Upper lobe of right lung (tissue), 1 donor: ENCODE results near the gene RAMP1. TPM values are rescaled to one million over a fixed set of nuclear protein-coding genes. Genes with fewer than 3 reads are reported as not detected.

Experiments used
- ATAC-seq: fragments of 200-7000 bp; cut with Tn5 transposase; one replicate; pipeline ENCODE4 v1.9.1; 2020; ENCODE audit warnings: mild to moderate bottlenecking, moderate library complexity
- DNase-seq: peaks from one replicate; pipeline ENCODE4 v3.0.0-alpha.2; 2020
- H3K27ac ChIP-seq: fragments of 200-600 bp; one replicate; pipeline ENCODE4 v1.8.0; 2022
- H3K27me3 ChIP-seq: fragments of 200-600 bp; one replicate; pipeline ENCODE4 v1.8.0; 2022; ENCODE audit warnings: mild to moderate bottlenecking
- H3K36me3 ChIP-seq: fragments of 200-600 bp; one replicate; pipeline ENCODE4 v1.8.0; 2022
- H3K4me1 ChIP-seq: fragments of 200-600 bp; one replicate; pipeline ENCODE4 v1.8.0; 2022
- H3K4me3 ChIP-seq: fragments of 200-600 bp; one replicate; pipeline ENCODE4 v1.8.0; 2022; ENCODE audit warnings: mild to moderate bottlenecking
- H3K9me3 ChIP-seq: fragments of 200-600 bp; one replicate; pipeline ENCODE4 v1.8.0; 2022
- CTCF ChIP-seq: fragments of 200-600 bp; IDR thresholded peaks from one replicate; pipeline ENCODE4 v1.8.0; 2022; ENCODE audit warnings: antibody characterized with exemption
- intact Hi-C: fragments of 100-400 bp; cut with DNase I; formaldehyde crosslinking; loops from one replicate; pipeline ENCODE4 v1.11.0; 2022
- total RNA-seq: library from RNA; stranded (reverse); fragmentation: NEBNext Ultra II Directional; extraction: Animal tissue kit (Norgen Biotek cat#: 25700); gene quantifications from one replicate; pipeline ENCODE4 v1.2.1, GENCODE V29; 2021
- donor health status: DM: no; HTN: yes; CAD: no; lungs with severe emphysema.

Gene RAMP1
- total RNA-seq, 1 donor from 2014 or later, result 11.1 TPM

GRCh38 chr2:237875256-237876060 is 16.0 kb downstream of the RAMP1 start:
- Histone ChIP-seq H3K36me3 (no peaks in the 10 kb centered on the region), H3K27ac (no peak overlapping the region), H3K4me1 (no peaks in the 10 kb centered on the region), H3K9me3 (no peaks in the 10 kb centered on the region), H3K27me3 (no peaks in the 10 kb centered on the region), H3K4me3 (no peak overlapping the region)
- no peak for TF ChIP-seq CTCF
- no peak for ATAC-seq
- DNase-seq, result peak; percentile 57
- intact Hi-C loops, result no loop called here

DNA sequence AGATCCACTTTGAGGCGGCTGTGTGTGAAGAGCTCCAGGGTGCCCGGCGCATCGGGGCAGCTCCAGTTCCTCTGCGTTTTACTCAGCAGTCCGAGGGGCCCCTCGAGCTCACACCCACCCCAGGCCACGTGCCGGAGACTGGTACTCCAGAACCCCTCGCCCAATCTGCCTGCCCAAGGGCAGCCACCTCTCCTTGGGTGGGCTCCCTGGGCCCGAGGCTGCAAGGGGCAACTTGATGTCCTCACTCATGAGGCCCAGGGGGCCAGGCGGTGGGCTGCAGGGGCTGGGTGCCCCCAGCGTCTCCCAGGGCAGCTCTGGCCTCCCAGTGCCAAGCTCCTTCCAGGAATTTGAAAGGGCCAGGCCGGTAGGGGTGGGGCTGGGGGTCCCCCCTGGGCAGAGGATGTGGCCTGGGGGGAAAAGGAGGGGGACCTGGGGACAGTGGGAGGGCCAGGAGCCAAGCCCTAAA is 16.7 kb downstream of the RAMP1 start:
- no peak overlapping the region for H3K27ac ChIP-seq
- no peak overlapping the region for H3K4me3 ChIP-seq
- ATAC-seq (no peak), DNase-seq (peak; percentile 62)
- no peak for TF ChIP-seq CTCF
- H3K4me1 ChIP-seq, result no peaks in the 10 kb centered on the region
- no peaks in the 10 kb centered on the region for H3K36me3 ChIP-seq
- intact Hi-C loops, result no loop called here
- no peaks in the 10 kb centered on the region for H3K9me3 ChIP-seq
- H3K27me3 ChIP-seq, result no peaks in the 10 kb centered on the region

DNA sequence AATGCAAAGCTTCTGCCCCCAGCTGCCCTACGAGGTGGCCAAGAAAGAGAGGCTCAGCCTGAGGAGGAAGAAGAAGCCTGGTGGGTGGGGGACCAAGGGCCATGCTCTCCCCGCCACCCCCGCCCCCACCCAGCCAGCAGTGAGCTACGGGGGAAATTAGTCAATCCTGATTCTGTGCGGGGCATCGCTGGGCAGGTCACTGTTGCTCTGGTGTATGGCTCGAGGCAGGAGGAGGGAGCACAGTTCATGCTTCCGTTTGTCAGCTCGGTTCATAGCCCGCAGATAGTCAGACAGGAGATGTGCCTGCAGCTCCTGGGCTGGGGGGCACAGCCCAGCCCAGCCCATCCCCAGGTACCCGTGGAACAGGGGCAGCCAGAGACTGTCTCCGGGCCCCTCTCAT is 17.1 kb downstream of the RAMP1 start:
- no peaks in the 10 kb centered on the region for H3K4me1 ChIP-seq
- TF ChIP-seq CTCF, result no peak
- intact Hi-C loops, result no loop called here
- ATAC-seq (no peak), DNase-seq (peak; percentile 26)
- H3K4me3 ChIP-seq, result no peak overlapping the region
- H3K27ac ChIP-seq, result no peak overlapping the region
- no peaks in the 10 kb centered on the region for H3K9me3 ChIP-seq
- H3K27me3 ChIP-seq, result no peaks in the 10 kb centered on the region
- H3K36me3 ChIP-seq, result no peaks in the 10 kb centered on the region

DNA sequence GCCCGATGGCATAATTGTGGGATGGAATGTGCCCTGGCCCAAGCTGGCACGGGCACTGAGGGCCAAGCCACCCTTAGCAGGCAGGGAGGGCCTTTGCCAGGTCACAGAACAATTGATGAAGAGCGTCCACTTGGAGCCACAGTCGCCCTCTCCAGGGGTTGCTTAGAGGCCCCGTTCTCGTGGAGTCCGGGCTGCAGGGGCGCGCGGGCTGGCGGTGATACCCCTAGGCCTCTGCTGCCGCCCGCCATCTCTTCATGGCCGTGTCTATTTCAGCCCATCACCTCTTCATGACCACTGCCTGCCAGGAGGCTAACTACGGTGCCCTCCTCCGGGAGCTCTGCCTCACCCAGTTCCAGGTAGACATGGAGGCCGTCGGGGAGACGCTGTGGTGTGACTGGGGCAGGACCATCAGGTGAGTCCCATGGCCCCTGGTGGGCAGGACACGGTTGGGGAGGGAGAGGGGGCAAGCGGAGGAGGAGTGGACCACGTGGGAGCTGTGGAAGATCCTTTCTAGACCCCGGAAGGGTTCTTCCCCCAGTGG is 17.6 kb downstream of the RAMP1 start:
- DNase-seq (peak; percentile 50), ATAC-seq (no peak)
- no peak for TF ChIP-seq CTCF
- Histone ChIP-seq H3K36me3 (no peaks in the 10 kb centered on the region), H3K9me3 (no peaks in the 10 kb centered on the region), H3K4me1 (no peaks in the 10 kb centered on the region), H3K4me3 (no peak overlapping the region), H3K27ac (no peak overlapping the region), H3K27me3 (no peaks in the 10 kb centered on the region)
- intact Hi-C loops, result no loop called here

DNA sequence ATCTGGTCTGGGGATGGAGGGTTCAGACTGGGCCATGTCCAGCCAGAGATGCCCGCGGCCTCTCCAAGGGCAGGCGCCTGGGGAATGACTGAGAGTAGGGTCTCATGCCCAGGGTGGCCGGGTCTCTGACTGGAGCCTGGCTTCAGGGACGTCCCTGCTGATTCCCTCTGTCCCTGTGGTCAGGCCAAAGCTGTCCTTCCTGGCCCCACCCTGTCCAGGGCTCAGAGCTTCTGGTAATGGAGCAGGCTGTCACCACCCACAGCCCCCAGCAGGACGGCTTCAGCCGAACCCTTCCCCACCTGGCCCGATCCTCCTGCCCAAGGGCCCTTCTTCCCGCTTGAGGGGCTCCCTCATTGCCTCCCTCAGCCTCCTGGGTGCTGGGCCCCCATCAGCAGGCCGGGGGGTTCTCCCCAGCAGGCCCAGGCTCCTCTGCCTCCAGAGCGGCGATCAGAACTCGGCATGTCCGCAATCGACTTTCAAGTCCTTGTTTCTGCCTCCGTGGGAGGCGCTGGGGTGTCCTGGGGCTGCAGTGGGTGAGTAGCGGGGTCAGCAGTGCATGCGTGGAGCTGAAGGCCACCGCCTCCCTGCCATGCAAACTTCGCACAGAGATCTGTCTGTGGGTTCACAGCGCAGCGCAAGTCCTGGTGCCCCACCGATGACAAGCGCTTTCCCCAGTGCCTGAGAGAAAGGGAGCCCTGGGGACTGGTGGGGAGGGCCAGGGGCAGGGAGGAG is 18.3 kb downstream of the RAMP1 start:
- Histone ChIP-seq H3K4me3 (no peak overlapping the region), H3K27me3 (no peaks in the 10 kb centered on the region), H3K4me1 (no peaks in the 10 kb centered on the region), H3K9me3 (no peaks in the 10 kb centered on the region), H3K27ac (no peak overlapping the region), H3K36me3 (no peaks in the 10 kb centered on the region)
- DNase-seq, result peak; percentile 55
- intact Hi-C loops, result no loop called here
- TF ChIP-seq CTCF, result no peak
- no peak for ATAC-seq
